DOHH2 (cell line): ENCODE measurements around the gene CASQ1.

Source experiments
- CTCF ChIP-seq: fragments of 200-600 bp; sonication (generic); IDR thresholded peaks from one replicate; pipeline ENCODE4 v1.5.1; 2014; ENCODE audit warnings: antibody characterized with exemption, mild to moderate bottlenecking, low read depth, low read length; ENCODE audit not compliant: poor library complexity, severe bottlenecking
- EZH2phosphoT487 ChIP-seq: fragments of 200-600 bp; sonication (generic); IDR thresholded peaks from 2 replicates; pipeline ENCODE4 v1.6.1; 2017; ENCODE audit warnings: borderline replicate concordance, mild to moderate bottlenecking, antibody characterized with exemption, low read length, moderate library complexity, mixed read lengths

GRCh38 chr1:160179336-160179735, 11.0 kb upstream of the CASQ1 start:
- TF ChIP-seq CTCF (no peak), EZH2phosphoT487 (no peak)
